ENCODE results near the gene ZNF428.
A peak's percentile ranks its signal among the peaks of the same experiment; 100 is the strongest.

The ZNF428 gene

DNA sequence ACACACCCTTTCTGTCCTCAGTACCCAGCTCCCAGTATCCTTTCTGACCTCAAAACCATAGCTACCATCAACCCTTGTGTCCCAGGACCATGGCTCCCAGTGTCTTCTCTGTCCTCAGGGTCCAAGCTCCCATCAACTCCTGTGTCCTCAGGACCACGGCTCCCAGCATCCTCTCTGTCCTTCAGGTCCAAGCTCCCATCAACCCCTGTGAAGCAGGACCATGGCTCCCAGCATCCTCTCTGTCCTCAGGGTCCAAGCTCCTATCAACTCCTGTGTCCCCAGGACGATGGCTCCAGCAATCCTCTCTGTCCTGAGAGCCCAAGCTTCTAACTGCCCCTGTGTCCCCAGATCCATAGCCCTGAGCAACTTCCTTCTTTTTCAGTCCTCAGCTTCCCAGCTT is 21.9 kb upstream of the ZNF428 start:
- H3K4me2 ChIP-seq (ENCODE audit: low read depth, low read length, poor library complexity, severe bottlenecking): no peak overlapping the region
- H3K4me3 ChIP-seq (ENCODE audit: low read length, poor library complexity, severe bottlenecking): no peak overlapping the region

DNA sequence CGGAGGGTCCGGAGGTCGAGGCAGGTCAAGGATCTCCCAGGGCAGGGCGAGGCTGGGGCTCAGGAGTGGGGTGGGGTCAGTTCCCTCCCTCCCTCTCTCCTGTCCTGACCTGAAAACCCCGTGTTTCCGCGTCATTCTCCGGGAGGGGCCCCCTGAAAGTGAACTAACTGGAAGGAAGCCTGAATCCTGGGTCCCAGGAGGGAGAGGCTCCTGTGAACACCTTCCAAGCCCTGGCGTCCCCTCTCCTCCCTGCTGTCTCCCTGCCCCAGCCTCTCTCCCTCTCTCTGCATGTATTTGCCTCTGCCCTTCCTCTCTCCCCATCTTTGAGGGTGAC is 21.0 kb upstream of the ZNF428 start:
- TF ChIP-seq EZH2phosphoT487 (IDR thresholded peaks at IDR 0.05; ENCODE audit: borderline replicate concordance): no peak
- TF ChIP-seq, protein P1, sequence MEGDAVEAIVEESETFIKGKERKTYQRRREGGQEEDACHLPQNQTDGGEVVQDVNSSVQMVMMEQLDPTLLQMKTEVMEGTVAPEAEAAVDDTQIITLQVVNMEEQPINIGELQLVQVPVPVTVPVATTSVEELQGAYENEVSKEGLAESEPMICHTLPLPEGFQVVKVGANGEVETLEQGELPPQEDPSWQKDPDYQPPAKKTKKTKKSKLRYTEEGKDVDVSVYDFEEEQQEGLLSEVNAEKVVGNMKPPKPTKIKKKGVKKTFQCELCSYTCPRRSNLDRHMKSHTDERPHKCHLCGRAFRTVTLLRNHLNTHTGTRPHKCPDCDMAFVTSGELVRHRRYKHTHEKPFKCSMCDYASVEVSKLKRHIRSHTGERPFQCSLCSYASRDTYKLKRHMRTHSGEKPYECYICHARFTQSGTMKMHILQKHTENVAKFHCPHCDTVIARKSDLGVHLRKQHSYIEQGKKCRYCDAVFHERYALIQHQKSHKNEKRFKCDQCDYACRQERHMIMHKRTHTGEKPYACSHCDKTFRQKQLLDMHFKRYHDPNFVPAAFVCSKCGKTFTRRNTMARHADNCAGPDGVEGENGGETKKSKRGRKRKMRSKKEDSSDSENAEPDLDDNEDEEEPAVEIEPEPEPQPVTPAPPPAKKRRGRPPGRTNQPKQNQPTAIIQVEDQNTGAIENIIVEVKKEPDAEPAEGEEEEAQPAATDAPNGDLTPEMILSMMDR (conservative IDR thresholded peaks at IDR 0.05; ENCODE audit: low read length): no peak
- Histone ChIP-seq H3K9me2 (replicated peaks; ENCODE audit: low read depth, low read length) (no peaks in the 10 kb centered on the region), H3K4me3 (ENCODE audit: low read length, poor library complexity, severe bottlenecking) (peak overlapping the region; percentile 73), H3K79me2 (ENCODE audit: insufficient read depth, low read length) (no peaks in the 10 kb centered on the region), H3K9me3 (ENCODE audit: insufficient read depth, low read depth, low read length) (no peaks in the 10 kb centered on the region), H3K4me1 (ENCODE audit: insufficient read depth, low read length, poor library complexity, severe bottlenecking) (peaks cover 12% of the 10 kb centered on the region), H3K9ac (ENCODE audit: low read depth, low read length, poor library complexity, severe bottlenecking) (no peak overlapping the region), H3K27me3 (ENCODE audit: insufficient read depth, low read length, poor library complexity, severe bottlenecking) (no peaks in the 10 kb centered on the region), H4K20me1 (ENCODE audit: insufficient read depth, low read length, poor library complexity, severe bottlenecking) (no peaks in the 10 kb centered on the region), H3F3A (ENCODE audit: low read depth) (no peaks in the 10 kb centered on the region), H3K36me3 (ENCODE audit: insufficient read depth, low read length) (no peaks in the 10 kb centered on the region), H2AFZ (ENCODE audit: low read length) (peak overlapping the region; percentile 94), H3K4me2 (ENCODE audit: low read depth, low read length, poor library complexity, severe bottlenecking) (peak overlapping the region; percentile 81)

More for the DNA sequence above, 21.9 kb upstream of the ZNF428 start:
- H3F3A ChIP-seq (ENCODE audit: low read depth): no peaks in the 10 kb centered on the region
- no peaks in the 10 kb centered on the region for H3K27me3 ChIP-seq (ENCODE audit: insufficient read depth, low read length, poor library complexity, severe bottlenecking)
- no peaks in the 10 kb centered on the region for H3K36me3 ChIP-seq (ENCODE audit: insufficient read depth, low read length)
- no peaks in the 10 kb centered on the region for H3K9me3 ChIP-seq (ENCODE audit: insufficient read depth, low read depth, low read length)
- H2AFZ ChIP-seq (ENCODE audit: low read length): no peak overlapping the region
- no peaks in the 10 kb centered on the region for H3K9me2 ChIP-seq (replicated peaks; ENCODE audit: low read depth, low read length)
- H3K79me2 ChIP-seq (ENCODE audit: insufficient read depth, low read length): no peaks in the 10 kb centered on the region
- no peak overlapping the region for H3K9ac ChIP-seq (ENCODE audit: low read depth, low read length, poor library complexity, severe bottlenecking)
- no peaks in the 10 kb centered on the region for H4K20me1 ChIP-seq (ENCODE audit: insufficient read depth, low read length, poor library complexity, severe bottlenecking)
- TF ChIP-seq, protein P1 (conservative IDR thresholded peaks at IDR 0.05; ENCODE audit: low read length): no peak
- no peak for TF ChIP-seq EZH2phosphoT487 (IDR thresholded peaks at IDR 0.05; ENCODE audit: borderline replicate concordance)
- peaks cover 12% of the 10 kb centered on the region for H3K4me1 ChIP-seq (ENCODE audit: insufficient read depth, low read length, poor library complexity, severe bottlenecking)

DNA sequence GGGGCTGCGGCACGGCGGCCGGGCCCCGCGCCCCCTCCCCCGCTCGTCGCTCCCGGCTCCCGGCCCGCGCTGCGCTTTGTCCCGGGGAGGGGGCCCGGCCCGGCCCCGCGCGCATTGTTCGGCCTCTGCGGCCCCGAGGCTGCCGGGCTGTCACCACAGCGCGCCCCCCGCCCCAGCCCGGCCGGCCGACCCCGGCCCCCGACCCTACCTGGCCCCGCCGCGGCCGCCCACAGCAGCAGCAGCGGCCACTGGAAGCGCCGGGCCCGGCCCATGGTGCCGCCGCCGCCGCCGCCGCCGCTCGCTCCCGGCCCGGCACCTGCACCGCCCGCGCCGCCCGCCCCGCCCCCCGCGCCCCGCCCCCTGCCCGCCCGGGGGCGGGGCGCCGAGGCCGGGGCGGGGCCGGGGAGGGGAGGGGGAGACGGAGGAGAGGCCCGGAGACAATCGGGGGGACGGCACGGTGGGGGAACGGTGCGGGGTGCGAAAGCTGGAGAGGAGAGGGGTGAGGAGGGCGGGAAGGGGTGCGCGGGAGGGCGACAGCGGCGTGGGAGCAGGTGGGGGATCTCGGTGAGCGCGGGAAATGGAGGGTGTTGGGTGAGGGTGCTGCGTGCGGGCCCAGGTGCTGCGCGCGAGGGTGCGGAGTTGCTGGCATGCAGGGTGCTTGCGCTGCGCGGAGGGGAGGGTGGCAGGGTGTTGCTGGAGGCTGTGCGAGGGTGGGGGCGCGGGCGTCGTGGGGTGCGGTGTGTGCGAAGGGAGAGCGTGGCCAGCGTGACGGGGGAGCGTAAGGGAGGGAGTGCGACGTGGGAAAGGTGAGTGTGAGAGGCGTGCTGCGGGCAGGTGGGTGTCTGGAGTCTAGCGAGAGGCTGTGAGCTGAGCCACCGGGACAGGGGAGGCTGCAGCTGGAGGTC is 20.3 kb upstream of the ZNF428 start, which contains the start of gene CADM4:
Gene CADM4, minus strand, starts transcription at position 332 of the 905 bp plus-strand sequence. Its CDS starts 60 bp downstream, at position 272.
- Histone ChIP-seq H3K4me3 (ENCODE audit: low read length, poor library complexity, severe bottlenecking) (peak within 1 kb of the TSS; percentile 73), H2AFZ (ENCODE audit: low read length) (peak within 1 kb of the TSS; percentile 94), H3K27me3 (ENCODE audit: insufficient read depth, low read length, poor library complexity, severe bottlenecking) (no peaks in the 10 kb centered on the region), H3K79me2 (ENCODE audit: insufficient read depth, low read length) (no peaks in the 10 kb centered on the region), H3K9ac (ENCODE audit: low read depth, low read length, poor library complexity, severe bottlenecking) (peak within 1 kb of the TSS; percentile 55), H3K9me2 (replicated peaks; ENCODE audit: low read depth, low read length) (no peaks in the 10 kb centered on the region), H3K4me1 (ENCODE audit: insufficient read depth, low read length, poor library complexity, severe bottlenecking) (peaks cover 12% of the 10 kb centered on the region), H3F3A (ENCODE audit: low read depth) (no peaks in the 10 kb centered on the region), H3K36me3 (ENCODE audit: insufficient read depth, low read length) (no peaks in the 10 kb centered on the region), H3K4me2 (ENCODE audit: low read depth, low read length, poor library complexity, severe bottlenecking) (peak within 1 kb of the TSS; percentile 81), H3K9me3 (ENCODE audit: insufficient read depth, low read depth, low read length) (no peaks in the 10 kb centered on the region), H4K20me1 (ENCODE audit: insufficient read depth, low read length, poor library complexity, severe bottlenecking) (no peaks in the 10 kb centered on the region)
- TF ChIP-seq, protein P1 (conservative IDR thresholded peaks at IDR 0.05; ENCODE audit: low read length): no peak
- TF ChIP-seq EZH2phosphoT487 (IDR thresholded peaks at IDR 0.05; ENCODE audit: borderline replicate concordance): no peak

Data from Loucy (cell line).